ENCODE data around the gene PCSK2.

Gene PCSK2

GRCh38 chr20:17469246-17470030, 242.6 kb downstream of the PCSK2 start:
- no peaks in the 10 kb centered on the region for H3K36me3 ChIP-seq (ENCODE audit: insufficient read depth, low read length)
- no peak overlapping the region for H3K9ac ChIP-seq (ENCODE audit: low read depth, low read length)
- peaks cover 20% of the 10 kb centered on the region for H3K27me3 ChIP-seq (ENCODE audit: control insufficient read depth, insufficient read depth, low read length)
- no peak overlapping the region for H3K4me3 ChIP-seq (ENCODE audit: low read length)
- no peaks in the 10 kb centered on the region for H3K4me1 ChIP-seq (ENCODE audit: control insufficient read depth, insufficient read depth, low read length)
- no peaks in the 10 kb centered on the region for H3K9me3 ChIP-seq (replicated peaks; ENCODE audit: low read length)
- H3K4me2 ChIP-seq (ENCODE audit: low read length): no peak overlapping the region

- peaks cover 22% of the 10 kb centered on the region for H3K27me3 ChIP-seq (ENCODE audit: control insufficient read depth, insufficient read depth, low read length)
Measured at GRCh38 chr20:17470521-17470920, 243.7 kb downstream of the PCSK2 start.

GRCh38 chr20:17470973-17471372, 244.1 kb downstream of the PCSK2 start:
- Histone ChIP-seq H3K36me3 (ENCODE audit: insufficient read depth, low read length) (no peaks in the 10 kb centered on the region), H3K4me3 (ENCODE audit: low read length) (no peak overlapping the region), H3K27me3 (ENCODE audit: control insufficient read depth, insufficient read depth, low read length) (peaks cover 22% of the 10 kb centered on the region), H3K4me2 (ENCODE audit: low read length) (no peak overlapping the region), H3K4me1 (ENCODE audit: control insufficient read depth, insufficient read depth, low read length) (no peaks in the 10 kb centered on the region), H3K9me3 (replicated peaks; ENCODE audit: low read length) (no peaks in the 10 kb centered on the region), H3K9ac (ENCODE audit: low read depth, low read length) (no peak overlapping the region)

More at GRCh38 chr20:17470521-17470920, 243.7 kb downstream of the PCSK2 start:
- Histone ChIP-seq H3K4me3 (ENCODE audit: low read length) (no peak overlapping the region), H3K4me2 (ENCODE audit: low read length) (no peak overlapping the region), H3K9me3 (replicated peaks; ENCODE audit: low read length) (no peaks in the 10 kb centered on the region), H3K9ac (ENCODE audit: low read depth, low read length) (no peak overlapping the region), H3K4me1 (ENCODE audit: control insufficient read depth, insufficient read depth, low read length) (no peaks in the 10 kb centered on the region), H3K36me3 (ENCODE audit: insufficient read depth, low read length) (no peaks in the 10 kb centered on the region)

GRCh38 chr20:17471606-17472187, 244.9 kb downstream of the PCSK2 start:
- H3K36me3 ChIP-seq (ENCODE audit: insufficient read depth, low read length): no peaks in the 10 kb centered on the region
- no peaks in the 10 kb centered on the region for H3K9me3 ChIP-seq (replicated peaks; ENCODE audit: low read length)
- peaks cover 25% of the 10 kb centered on the region for H3K27me3 ChIP-seq (ENCODE audit: control insufficient read depth, insufficient read depth, low read length)
- no peak overlapping the region for H3K9ac ChIP-seq (ENCODE audit: low read depth, low read length)
- H3K4me3 ChIP-seq (ENCODE audit: low read length): no peak overlapping the region
- no peaks in the 10 kb centered on the region for H3K4me1 ChIP-seq (ENCODE audit: control insufficient read depth, insufficient read depth, low read length)
- no peak overlapping the region for H3K4me2 ChIP-seq (ENCODE audit: low read length)

- Histone ChIP-seq H3K9me3 (replicated peaks; ENCODE audit: low read length) (no peaks in the 10 kb centered on the region), H3K9ac (ENCODE audit: low read depth, low read length) (no peak overlapping the region), H3K27me3 (ENCODE audit: control insufficient read depth, insufficient read depth, low read length) (peaks cover 29% of the 10 kb centered on the region), H3K4me2 (ENCODE audit: low read length) (no peak overlapping the region), H3K4me3 (ENCODE audit: low read length) (no peak overlapping the region), H3K4me1 (ENCODE audit: control insufficient read depth, insufficient read depth, low read length) (no peaks in the 10 kb centered on the region), H3K36me3 (ENCODE audit: insufficient read depth, low read length) (no peaks in the 10 kb centered on the region)
Measured at GRCh38 chr20:17473659-17474058, 246.8 kb downstream of the PCSK2 start.

- H3K9me3 ChIP-seq (replicated peaks; ENCODE audit: low read length): no peaks in the 10 kb centered on the region
- H3K4me1 ChIP-seq (ENCODE audit: control insufficient read depth, insufficient read depth, low read length): no peaks in the 10 kb centered on the region
- no peaks in the 10 kb centered on the region for H3K36me3 ChIP-seq (ENCODE audit: insufficient read depth, low read length)
- peaks cover 31% of the 10 kb centered on the region for H3K27me3 ChIP-seq (ENCODE audit: control insufficient read depth, insufficient read depth, low read length)
- no peak overlapping the region for H3K9ac ChIP-seq (ENCODE audit: low read depth, low read length)
- H3K4me3 ChIP-seq (ENCODE audit: low read length): no peak overlapping the region
- no peak overlapping the region for H3K4me2 ChIP-seq (ENCODE audit: low read length)
Measured at GRCh38 chr20:17479063-17479657, 252.3 kb downstream of the PCSK2 start.

- H3K27me3 ChIP-seq (ENCODE audit: control insufficient read depth, insufficient read depth, low read length): peaks cover 34% of the 10 kb centered on the region
- H3K9ac ChIP-seq (ENCODE audit: low read depth, low read length): no peak overlapping the region
- no peak overlapping the region for H3K4me2 ChIP-seq (ENCODE audit: low read length)
- no peaks in the 10 kb centered on the region for H3K9me3 ChIP-seq (replicated peaks; ENCODE audit: low read length)
- H3K4me3 ChIP-seq (ENCODE audit: low read length): no peak overlapping the region
- H3K36me3 ChIP-seq (ENCODE audit: insufficient read depth, low read length): no peaks in the 10 kb centered on the region
- H3K4me1 ChIP-seq (ENCODE audit: control insufficient read depth, insufficient read depth, low read length): no peaks in the 10 kb centered on the region
Measured at GRCh38 chr20:17480696-17481095, 253.9 kb downstream of the PCSK2 start.

- no peaks in the 10 kb centered on the region for H3K9me3 ChIP-seq (replicated peaks; ENCODE audit: low read length)
- H3K4me1 ChIP-seq (ENCODE audit: control insufficient read depth, insufficient read depth, low read length): no peaks in the 10 kb centered on the region
- no peak overlapping the region for H3K4me3 ChIP-seq (ENCODE audit: low read length)
- H3K4me2 ChIP-seq (ENCODE audit: low read length): no peak overlapping the region
- no peaks in the 10 kb centered on the region for H3K36me3 ChIP-seq (ENCODE audit: insufficient read depth, low read length)
- H3K9ac ChIP-seq (ENCODE audit: low read depth, low read length): no peak overlapping the region
- peaks cover 38% of the 10 kb centered on the region for H3K27me3 ChIP-seq (ENCODE audit: control insufficient read depth, insufficient read depth, low read length)
Measured at GRCh38 chr20:17481661-17482060, 254.8 kb downstream of the PCSK2 start.

- H3K9ac ChIP-seq (ENCODE audit: low read depth, low read length): no peak overlapping the region
- H3K36me3 ChIP-seq (ENCODE audit: insufficient read depth, low read length): no peaks in the 10 kb centered on the region
- no peaks in the 10 kb centered on the region for H3K4me1 ChIP-seq (ENCODE audit: control insufficient read depth, insufficient read depth, low read length)
- H3K4me3 ChIP-seq (ENCODE audit: low read length): no peak overlapping the region
- H3K27me3 ChIP-seq (ENCODE audit: control insufficient read depth, insufficient read depth, low read length): peaks cover 43% of the 10 kb centered on the region
- no peaks in the 10 kb centered on the region for H3K9me3 ChIP-seq (replicated peaks; ENCODE audit: low read length)
- no peak overlapping the region for H3K4me2 ChIP-seq (ENCODE audit: low read length)
Measured at GRCh38 chr20:17482536-17482935, 255.7 kb downstream of the PCSK2 start.

GRCh38 chr20:17485017-17485416, 258.2 kb downstream of the PCSK2 start:
- Histone ChIP-seq H3K36me3 (ENCODE audit: insufficient read depth, low read length) (no peaks in the 10 kb centered on the region), H3K4me3 (ENCODE audit: low read length) (no peak overlapping the region), H3K9ac (ENCODE audit: low read depth, low read length) (no peak overlapping the region), H3K9me3 (replicated peaks; ENCODE audit: low read length) (no peaks in the 10 kb centered on the region), H3K4me2 (ENCODE audit: low read length) (no peak overlapping the region), H3K4me1 (ENCODE audit: control insufficient read depth, insufficient read depth, low read length) (no peaks in the 10 kb centered on the region), H3K27me3 (ENCODE audit: control insufficient read depth, insufficient read depth, low read length) (peaks cover 49% of the 10 kb centered on the region)

- Histone ChIP-seq H3K9me3 (replicated peaks; ENCODE audit: low read length) (no peaks in the 10 kb centered on the region), H3K4me1 (ENCODE audit: control insufficient read depth, insufficient read depth, low read length) (no peaks in the 10 kb centered on the region), H3K4me2 (ENCODE audit: low read length) (no peak overlapping the region), H3K27me3 (ENCODE audit: control insufficient read depth, insufficient read depth, low read length) (peaks cover 31% of the 10 kb centered on the region), H3K9ac (ENCODE audit: low read depth, low read length) (no peak overlapping the region), H3K4me3 (ENCODE audit: low read length) (no peak overlapping the region), H3K36me3 (ENCODE audit: insufficient read depth, low read length) (no peaks in the 10 kb centered on the region)
Measured at GRCh38 chr20:17488916-17489600, 262.2 kb downstream of the PCSK2 start.
